Endothelial cell (in vitro differentiated cells): ENCODE measurements around the gene YY1AP1. TPM values are rescaled to one million over a fixed set of nuclear protein-coding genes. Genes with fewer than 3 reads are reported as not detected.
"Not testable (repeated sequence)": the region's sequence is repeated elsewhere in the genome, so short reads cannot be mapped to it uniquely, and the experiment has no call there.

Experiments used
- DNase-seq: peaks from one replicate; pipeline ENCODE4 v3.0.0; 2021; ENCODE audit warnings: low spot score
- H3K27ac Mint-ChIP-seq: one replicate; pipeline ENCODE4 v1.8.0; 2021; ENCODE audit warnings: mixed read lengths, inconsistent platforms; ENCODE audit not compliant: unreplicated experiment
- H3K27me3 Mint-ChIP-seq: one replicate; pipeline ENCODE4 v1.8.0; 2021; ENCODE audit warnings: mild to moderate bottlenecking, moderate library complexity, mixed read lengths, inconsistent platforms; ENCODE audit not compliant: unreplicated experiment
- H3K36me3 Mint-ChIP-seq: one replicate; pipeline ENCODE4 v1.8.0; 2021; ENCODE audit warnings: mild to moderate bottlenecking, low read depth, mixed read lengths, inconsistent platforms; ENCODE audit not compliant: unreplicated experiment
- H3K4me1 Mint-ChIP-seq: one replicate; pipeline ENCODE4 v1.8.0; 2021; ENCODE audit warnings: mild to moderate bottlenecking, mixed read lengths, inconsistent platforms; ENCODE audit not compliant: unreplicated experiment
- H3K4me3 Mint-ChIP-seq: one replicate; pipeline ENCODE4 v1.8.0; 2021; ENCODE audit warnings: mild to moderate bottlenecking, mixed read lengths, inconsistent platforms; ENCODE audit not compliant: unreplicated experiment
- H3K9me3 Mint-ChIP-seq: one replicate; pipeline ENCODE4 v1.8.0; 2021; ENCODE audit warnings: mixed read lengths, inconsistent platforms; ENCODE audit not compliant: unreplicated experiment
- total RNA-seq: library from RNA; stranded (reverse); fragmentation: NEBNext Ultra II Directional; extraction: Animal tissue kit (Norgen Biotek cat#: 25700); gene quantifications from one replicate; pipeline ENCODE4 v1.2.1, GENCODE V29; 2021; ENCODE audit not compliant: unreplicated experiment
- TF ChIP-seq, protein P1 (sequence below): fragments of 200-600 bp; sonication (generic); IDR thresholded peaks from one replicate; pipeline ENCODE4 v1.5.0; 2021; ENCODE audit warnings: antibody characterized with exemption; ENCODE audit not compliant: unreplicated experiment

The YY1AP1 gene
- total RNA-seq, 1 donor from 2014 or later = 42.3 TPM

DNA sequence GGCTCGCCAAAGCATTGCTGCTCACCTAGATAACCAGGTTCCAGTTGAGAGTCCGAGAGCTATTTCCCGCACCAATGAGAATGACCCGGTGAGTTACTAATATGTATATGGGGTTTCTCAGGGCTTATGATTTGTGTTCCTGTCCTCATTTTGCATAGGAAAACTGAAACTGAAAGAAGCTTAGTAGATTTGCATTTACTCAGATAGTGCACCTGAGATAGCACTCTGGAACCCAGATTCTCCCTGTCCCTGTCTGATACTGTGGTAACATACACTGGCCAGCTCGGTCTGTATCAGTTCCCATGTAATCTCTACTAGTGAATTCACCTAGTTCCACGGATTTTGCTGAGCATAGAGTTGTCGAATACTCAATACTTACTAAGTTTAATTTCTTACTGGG lies 28.5 kb upstream of the YY1AP1 start:
- H3K4me1 Mint-ChIP-seq = no peaks in the 10 kb centered on the region
- peaks cover 2% of the 10 kb centered on the region for H3K27me3 Mint-ChIP-seq
- TF ChIP-seq, protein P1, sequence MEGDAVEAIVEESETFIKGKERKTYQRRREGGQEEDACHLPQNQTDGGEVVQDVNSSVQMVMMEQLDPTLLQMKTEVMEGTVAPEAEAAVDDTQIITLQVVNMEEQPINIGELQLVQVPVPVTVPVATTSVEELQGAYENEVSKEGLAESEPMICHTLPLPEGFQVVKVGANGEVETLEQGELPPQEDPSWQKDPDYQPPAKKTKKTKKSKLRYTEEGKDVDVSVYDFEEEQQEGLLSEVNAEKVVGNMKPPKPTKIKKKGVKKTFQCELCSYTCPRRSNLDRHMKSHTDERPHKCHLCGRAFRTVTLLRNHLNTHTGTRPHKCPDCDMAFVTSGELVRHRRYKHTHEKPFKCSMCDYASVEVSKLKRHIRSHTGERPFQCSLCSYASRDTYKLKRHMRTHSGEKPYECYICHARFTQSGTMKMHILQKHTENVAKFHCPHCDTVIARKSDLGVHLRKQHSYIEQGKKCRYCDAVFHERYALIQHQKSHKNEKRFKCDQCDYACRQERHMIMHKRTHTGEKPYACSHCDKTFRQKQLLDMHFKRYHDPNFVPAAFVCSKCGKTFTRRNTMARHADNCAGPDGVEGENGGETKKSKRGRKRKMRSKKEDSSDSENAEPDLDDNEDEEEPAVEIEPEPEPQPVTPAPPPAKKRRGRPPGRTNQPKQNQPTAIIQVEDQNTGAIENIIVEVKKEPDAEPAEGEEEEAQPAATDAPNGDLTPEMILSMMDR = no peak
- no peak overlapping the region for H3K27ac Mint-ChIP-seq
- no peak for DNase-seq
- H3K9me3 Mint-ChIP-seq = no peaks in the 10 kb centered on the region
- peaks cover 13% of the 10 kb centered on the region for H3K36me3 Mint-ChIP-seq
- H3K4me3 Mint-ChIP-seq = no peak overlapping the region

DNA sequence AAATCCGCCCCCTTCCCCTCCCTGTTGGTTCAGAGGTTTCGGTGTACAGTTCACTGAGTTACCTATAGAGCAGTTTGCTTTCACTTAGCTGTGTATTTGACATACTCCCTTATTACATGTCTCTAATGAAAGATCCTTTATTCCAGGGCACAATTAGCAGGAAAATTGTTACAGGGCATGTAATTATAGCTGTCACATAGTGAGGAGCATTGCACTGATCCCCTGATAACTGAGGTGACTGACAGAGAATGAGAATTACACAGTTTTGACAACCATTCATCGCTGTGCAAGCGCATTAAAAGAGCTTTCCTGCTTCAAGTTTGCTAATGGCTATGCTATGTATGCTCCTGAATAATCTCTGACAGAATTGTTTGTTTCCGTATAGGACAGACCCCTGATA lies 27.2 kb upstream of the YY1AP1 start:
- Mint-ChIP-seq H3K4me1 (no peaks in the 10 kb centered on the region), H3K36me3 (peaks cover 9% of the 10 kb centered on the region), H3K9me3 (no peaks in the 10 kb centered on the region), H3K27me3 (peaks cover 2% of the 10 kb centered on the region), H3K4me3 (no peak overlapping the region), H3K27ac (no peak overlapping the region)
- no peak for DNase-seq
- TF ChIP-seq, protein P1 = no peak

DNA sequence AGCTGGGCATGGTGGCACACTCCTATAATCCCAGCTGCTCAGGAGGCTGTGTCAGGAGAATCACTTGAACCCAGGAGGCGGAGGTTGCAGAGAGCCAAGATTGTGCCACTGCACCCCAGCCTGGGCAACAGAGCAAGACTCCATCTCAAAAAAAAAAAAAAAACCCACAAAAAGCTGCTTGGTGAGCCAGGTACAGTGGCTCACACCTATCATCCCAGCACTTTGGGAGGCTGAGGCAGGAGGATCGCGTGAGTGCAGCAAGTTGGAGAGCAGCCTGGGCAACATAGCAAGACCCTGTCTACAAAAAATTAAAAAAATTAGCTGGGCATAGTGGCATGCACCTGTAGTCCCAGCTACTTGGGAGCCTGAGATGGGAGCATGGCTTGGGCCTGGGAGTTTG lies 26.5 kb upstream of the YY1AP1 start:
- not testable (repeated sequence) for H3K27me3 Mint-ChIP-seq, H3K9me3 Mint-ChIP-seq, H3K4me3 Mint-ChIP-seq, H3K4me1 Mint-ChIP-seq, DNase-seq, H3K27ac Mint-ChIP-seq, H3K36me3 Mint-ChIP-seq

DNA sequence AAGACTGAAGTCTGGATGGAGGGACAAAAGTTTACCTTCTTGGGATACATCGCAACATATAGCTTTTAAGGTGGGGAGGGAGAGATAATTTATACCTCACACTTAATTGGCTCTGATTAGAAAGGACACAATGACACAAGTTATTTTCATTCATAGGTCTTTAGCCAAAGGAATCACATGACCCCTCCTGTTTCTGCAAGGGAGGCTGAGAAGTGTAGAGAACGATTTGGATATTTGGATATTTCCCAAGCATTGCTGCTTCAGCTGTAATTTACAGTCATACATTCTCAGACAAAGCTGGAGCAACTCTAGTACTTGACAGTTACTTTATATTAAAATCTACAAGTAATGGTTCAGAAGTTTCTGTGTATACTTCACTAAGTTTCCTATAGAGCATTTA lies 24.5 kb upstream of the YY1AP1 start:
- Mint-ChIP-seq H3K27ac (no peak overlapping the region), H3K36me3 (peaks cover 13% of the 10 kb centered on the region), H3K4me1 (no peaks in the 10 kb centered on the region), H3K27me3 (peaks cover 2% of the 10 kb centered on the region), H3K9me3 (no peaks in the 10 kb centered on the region), H3K4me3 (no peak overlapping the region)
- DNase-seq = no peak
- TF ChIP-seq, protein P1 = no peak

DNA sequence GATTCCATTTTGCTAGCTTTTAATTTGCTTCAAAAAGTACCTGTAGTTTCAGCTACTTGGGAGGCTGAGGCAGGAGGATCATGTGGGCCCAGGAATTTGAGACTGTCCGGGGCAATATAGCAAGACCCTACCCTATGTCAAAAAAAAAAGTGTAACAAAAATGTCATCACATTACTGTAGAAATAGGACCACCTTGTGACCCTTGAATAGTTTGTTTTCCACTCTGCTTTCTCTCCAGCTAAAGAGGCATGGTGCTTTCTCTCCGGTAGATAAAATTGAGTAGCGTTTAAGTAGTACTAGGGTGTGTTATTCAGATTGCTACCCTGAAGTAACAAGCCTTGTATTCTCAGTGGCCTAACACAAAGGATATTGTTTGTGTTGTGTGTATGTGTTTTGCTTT lies 24.1 kb upstream of the YY1AP1 start:
- not testable (repeated sequence) for DNase-seq, H3K27me3 Mint-ChIP-seq, H3K4me1 Mint-ChIP-seq, H3K27ac Mint-ChIP-seq, H3K9me3 Mint-ChIP-seq, H3K4me3 Mint-ChIP-seq
- H3K36me3 Mint-ChIP-seq = peaks cover 13% of the 10 kb centered on the region

DNA sequence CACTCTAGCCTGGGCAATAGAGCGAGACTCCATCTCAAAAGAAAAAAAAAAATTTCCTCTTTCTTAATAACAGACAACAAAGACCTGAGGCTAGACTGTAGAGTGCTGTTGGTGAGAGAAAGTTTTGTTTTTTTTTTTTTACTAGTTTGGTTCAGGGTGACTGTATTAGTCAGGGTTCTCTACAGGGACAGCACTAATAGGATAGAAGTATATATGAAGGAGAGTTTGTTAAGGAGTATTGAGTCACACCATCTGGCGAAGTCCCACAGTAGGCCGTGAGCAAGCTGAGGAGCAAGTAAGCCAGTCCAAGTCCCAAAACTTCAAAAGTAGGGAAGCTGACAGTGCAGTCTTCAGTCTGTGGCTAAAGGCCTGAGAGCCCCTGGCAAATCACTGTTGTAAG lies 22.9 kb upstream of the YY1AP1 start:
- not testable (repeated sequence) for H3K4me1 Mint-ChIP-seq, H3K9me3 Mint-ChIP-seq, H3K27ac Mint-ChIP-seq, DNase-seq, H3K27me3 Mint-ChIP-seq, H3K4me3 Mint-ChIP-seq
- peaks cover 13% of the 10 kb centered on the region for H3K36me3 Mint-ChIP-seq

DNA sequence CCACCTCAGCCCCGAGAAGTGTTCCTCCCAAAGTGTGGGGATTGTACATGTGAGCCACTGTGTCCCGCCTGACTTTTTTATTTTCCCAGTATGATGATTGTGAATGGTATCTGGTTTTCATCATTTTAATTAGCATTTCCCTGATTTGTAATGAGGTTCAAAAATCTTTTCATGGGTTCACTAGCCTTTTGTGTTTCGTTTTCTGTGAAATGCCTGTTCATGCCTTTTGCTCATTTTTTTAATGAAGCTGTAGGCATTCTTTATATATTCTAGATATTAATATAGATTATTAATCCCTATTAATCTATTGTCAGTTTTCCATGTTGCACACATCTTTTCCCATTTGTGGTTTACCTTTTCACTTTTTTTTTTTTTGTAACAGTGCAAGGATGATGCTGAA lies 20.8 kb upstream of the YY1AP1 start:
- H3K36me3 Mint-ChIP-seq = peaks cover 4% of the 10 kb centered on the region
- H3K27me3 Mint-ChIP-seq = no peaks in the 10 kb centered on the region
- H3K4me1 Mint-ChIP-seq = no peaks in the 10 kb centered on the region
- H3K4me3 Mint-ChIP-seq = peak overlapping the region; percentile 42
- peak overlapping the region; percentile 18 for H3K27ac Mint-ChIP-seq
- DNase-seq = no peak
- H3K9me3 Mint-ChIP-seq = no peaks in the 10 kb centered on the region
- TF ChIP-seq, protein P1 = no peak
